GM12891 (cell line): ENCODE data around the gene ENOX1.
A peak's percentile ranks its signal among the peaks of the same experiment; 100 is the strongest.

ENCODE experiments used
- DNase-seq: peaks from one replicate; pipeline ENCODE4 v3.0.0; 2011; ENCODE audit warnings: low spot score; ENCODE audit not compliant: insufficient read length
- FAIRE-seq: peaks from 2 replicates; lab custom pipeline; 2011; peaks lifted over from hg19 to GRCh38; lab: Jason Lieb, UNC
- PAX5 ChIP-seq: IDR thresholded peaks from 2 replicates; pipeline ENCODE4 v1.6.1; 2011; ENCODE audit warnings: low read length, moderate library complexity, mild to moderate bottlenecking; ENCODE audit not compliant: insufficient read depth, severe bottlenecking
- POLR2A ChIP-seq: IDR thresholded peaks from 2 replicates; pipeline ENCODE4 v1.6.1; 2011; ENCODE audit warnings: low read depth, low read length, control low read depth
- POLR2AphosphoS5 ChIP-seq: IDR thresholded peaks from 2 replicates; pipeline ENCODE4 v1.6.1; 2011; ENCODE audit warnings: low read depth, low read length, control low read depth
- POU2F2 ChIP-seq: IDR thresholded peaks from 2 replicates; pipeline ENCODE4 v1.6.1; 2011; ENCODE audit warnings: low read depth, mild to moderate bottlenecking, control low read depth, low read length, moderate library complexity
- SPI1 ChIP-seq: IDR thresholded peaks from 2 replicates; pipeline ENCODE4 v1.6.1; 2011; ENCODE audit warnings: low read depth, low read length, control low read depth
- TAF1 ChIP-seq: IDR thresholded peaks from 2 replicates; pipeline ENCODE4 v1.6.1; 2011; ENCODE audit warnings: low read depth, low read length, control low read depth

The ENOX1 gene

DNA sequence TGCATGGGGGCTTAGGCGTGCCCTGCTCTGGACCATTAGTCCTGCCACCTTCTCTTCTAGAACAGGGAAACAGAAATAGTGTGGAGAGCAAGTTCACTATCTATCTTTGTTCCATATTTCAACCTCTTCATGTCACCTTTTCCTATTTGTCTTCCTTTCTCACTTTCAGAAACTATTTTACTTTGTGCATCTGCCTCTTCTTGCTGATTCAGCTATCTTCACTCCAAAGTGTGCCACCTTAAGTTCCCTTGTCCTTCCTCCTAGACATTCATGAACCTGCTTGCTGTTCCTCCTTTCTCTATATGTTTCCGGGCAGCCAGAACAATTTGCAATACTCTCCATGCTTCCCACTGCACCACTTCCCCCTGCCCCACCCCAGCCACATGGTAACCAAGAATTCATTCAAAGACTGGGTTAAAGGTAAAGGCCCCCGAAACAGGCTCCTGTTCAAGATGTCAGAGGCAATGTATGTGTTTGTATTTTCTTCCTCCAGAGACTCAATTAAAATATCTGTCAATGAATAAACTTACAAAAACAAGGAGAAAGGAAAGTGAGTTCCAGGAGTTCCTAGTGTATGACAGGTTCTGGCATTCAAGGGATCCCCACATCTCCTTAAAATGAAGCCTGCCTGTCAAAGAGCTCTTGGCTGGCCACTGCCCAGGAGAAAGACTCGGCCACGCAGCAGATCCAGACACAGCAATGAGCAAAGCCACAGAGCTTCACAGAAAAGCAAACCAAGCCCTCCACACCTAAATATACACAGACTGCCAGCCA lies 495.3 kb downstream of the ENOX1 start:
- DNase-seq, result no peak
- no peak for FAIRE-seq
- no peak for TF ChIP-seq TAF1
- TF ChIP-seq SPI1, result no peak
- TF ChIP-seq POU2F2, result no peak
- no peak for TF ChIP-seq POLR2A
- no peak for TF ChIP-seq POLR2AphosphoS5
- no peak for TF ChIP-seq PAX5

DNA sequence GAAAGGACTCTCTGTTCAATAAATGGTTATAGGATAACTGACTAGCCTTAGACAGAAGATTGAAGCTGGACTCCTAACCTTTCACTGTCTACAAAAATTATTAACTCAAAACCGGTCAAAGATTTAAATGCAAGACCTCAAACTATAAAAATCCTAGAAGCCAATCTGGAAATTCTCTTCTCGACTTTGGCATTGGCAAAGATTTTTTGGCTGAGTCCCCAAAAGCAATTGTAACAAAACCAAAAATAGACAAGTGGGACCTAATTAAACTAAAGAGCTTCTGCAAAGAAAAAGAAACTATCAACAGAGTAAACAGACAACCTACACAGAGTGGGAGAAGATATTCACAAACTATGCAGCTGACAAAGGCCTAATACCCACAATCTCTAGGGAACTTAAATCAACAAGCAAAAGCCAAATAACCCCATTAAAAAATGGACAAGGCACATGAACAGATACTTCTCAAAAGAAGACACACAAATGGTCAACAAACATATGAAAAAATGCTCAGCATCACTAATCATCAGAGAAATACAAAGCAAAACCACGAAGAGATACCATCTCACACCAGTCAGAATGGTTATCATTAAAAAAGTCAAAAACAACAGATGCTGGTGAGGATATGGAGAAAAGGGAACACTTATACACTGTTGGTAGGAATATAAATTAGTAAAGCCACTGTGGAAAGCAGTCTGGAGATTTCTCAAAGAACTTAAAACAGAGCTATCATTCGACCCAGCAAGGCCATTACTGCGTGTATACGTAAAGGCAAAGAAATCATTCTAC lies 497.1 kb downstream of the ENOX1 start:
- TF ChIP-seq POLR2A (no peak), POU2F2 (no peak), TAF1 (no peak), POLR2AphosphoS5 (no peak), PAX5 (no peak), SPI1 (no peak)
- no peak for FAIRE-seq
- no peak for DNase-seq

DNA sequence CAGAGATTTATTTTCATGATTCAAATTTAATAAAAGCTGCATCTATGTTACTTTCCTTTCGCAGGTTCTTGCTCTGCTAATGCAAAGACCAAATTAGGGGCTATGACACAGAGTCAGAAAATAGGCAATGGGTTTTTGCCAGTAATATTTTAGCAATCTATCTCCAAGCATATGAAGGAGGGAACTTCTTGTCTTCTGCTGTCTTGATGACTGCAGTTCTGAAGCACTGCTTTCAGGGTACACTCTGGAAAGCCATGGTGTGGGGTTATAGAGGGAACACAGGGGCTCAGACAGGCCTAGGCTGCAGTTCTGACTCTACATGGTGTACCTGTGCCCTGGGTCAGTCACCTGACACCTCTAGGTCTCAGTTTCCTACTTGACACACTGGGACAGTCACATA lies 500.0 kb downstream of the ENOX1 start:
- DNase-seq, result no peak
- TF ChIP-seq POU2F2 (no peak), SPI1 (no peak), TAF1 (no peak), PAX5 (no peak), POLR2A (no peak), POLR2AphosphoS5 (no peak)
- no peak for FAIRE-seq

DNA sequence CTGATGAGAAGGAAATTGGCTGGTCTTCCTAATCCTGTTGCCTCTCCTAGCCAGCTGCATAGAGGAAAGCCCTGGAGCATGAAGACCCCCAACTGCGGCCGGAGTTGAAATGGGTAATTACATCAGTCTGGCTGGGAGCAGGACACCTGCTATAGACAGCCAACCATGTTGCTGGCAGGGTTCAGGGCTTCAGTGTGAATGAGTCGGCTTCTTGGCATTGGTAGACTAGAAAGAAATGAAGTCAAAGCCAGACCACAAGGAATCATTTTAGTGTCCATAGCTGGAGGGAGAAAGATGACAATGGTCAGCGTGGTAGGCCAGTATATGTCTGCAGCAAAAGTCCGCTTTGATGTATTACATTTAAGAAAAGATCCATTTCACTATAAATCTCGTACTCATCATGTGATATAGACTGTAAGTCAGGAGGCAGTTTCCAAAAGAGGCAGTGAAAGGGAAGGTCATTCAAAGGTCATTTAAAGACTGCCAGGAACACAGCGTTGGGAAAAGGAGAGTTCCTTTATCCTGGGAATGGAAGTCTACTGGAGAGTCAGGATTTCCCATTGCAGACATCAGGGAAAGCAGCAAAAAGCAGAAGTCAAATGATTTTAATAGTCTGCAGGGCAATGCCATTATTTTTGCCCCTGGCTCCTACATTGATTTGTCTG lies 500.7 kb downstream of the ENOX1 start:
- DNase-seq (no peak), FAIRE-seq (no peak)
- peak; percentile 23; the same call in 1 of the 2 replicates for TF ChIP-seq SPI1
- TF ChIP-seq POU2F2, result no peak

DNA sequence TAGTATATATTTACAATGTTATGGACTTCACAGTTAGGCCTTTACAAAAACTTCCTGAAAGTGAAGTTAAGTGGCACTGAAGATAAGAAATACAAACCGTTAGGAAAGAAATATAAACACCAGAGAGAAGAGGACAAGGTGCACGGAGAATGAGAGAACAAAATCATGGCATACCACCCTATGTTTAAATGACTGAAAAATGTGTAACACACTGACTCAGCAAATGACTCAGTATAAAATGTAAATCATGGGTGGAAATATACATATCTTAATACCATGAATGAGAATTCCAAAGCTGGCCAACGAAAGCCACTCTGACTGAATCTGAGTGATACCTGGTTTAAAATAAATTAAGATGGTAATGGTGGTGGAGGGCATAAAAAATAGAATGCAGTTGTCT lies 502.6 kb downstream of the ENOX1 start:
- FAIRE-seq (no peak), DNase-seq (no peak)
- TF ChIP-seq POLR2AphosphoS5, result no peak
- no peak for TF ChIP-seq POU2F2
- TF ChIP-seq POLR2A, result no peak
- TF ChIP-seq SPI1, result no peak
- no peak for TF ChIP-seq TAF1
- TF ChIP-seq PAX5, result no peak

DNA sequence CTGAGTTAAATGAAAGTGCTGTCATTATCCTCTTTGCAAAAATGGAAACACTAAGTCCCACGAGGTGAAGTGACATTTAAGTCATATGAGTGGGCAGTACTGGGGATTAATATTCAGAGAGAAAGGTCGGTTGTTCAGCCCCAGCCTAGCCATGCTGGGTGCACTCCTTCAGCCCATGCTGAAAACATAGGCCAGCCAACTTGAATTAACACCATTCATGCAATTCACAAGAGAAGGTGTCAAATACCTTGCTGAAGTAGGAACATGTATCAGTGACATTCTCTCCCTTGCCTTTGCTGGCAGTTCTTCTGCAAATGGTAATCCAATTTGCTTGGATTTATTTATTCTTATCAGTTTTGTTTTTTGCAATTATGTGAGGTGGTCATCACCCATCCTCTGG lies 507.1 kb downstream of the ENOX1 start:
- FAIRE-seq (no peak), DNase-seq (no peak)
- TF ChIP-seq POU2F2 (no peak), SPI1 (no peak), POLR2A (no peak), TAF1 (no peak), PAX5 (no peak), POLR2AphosphoS5 (no peak)

DNA sequence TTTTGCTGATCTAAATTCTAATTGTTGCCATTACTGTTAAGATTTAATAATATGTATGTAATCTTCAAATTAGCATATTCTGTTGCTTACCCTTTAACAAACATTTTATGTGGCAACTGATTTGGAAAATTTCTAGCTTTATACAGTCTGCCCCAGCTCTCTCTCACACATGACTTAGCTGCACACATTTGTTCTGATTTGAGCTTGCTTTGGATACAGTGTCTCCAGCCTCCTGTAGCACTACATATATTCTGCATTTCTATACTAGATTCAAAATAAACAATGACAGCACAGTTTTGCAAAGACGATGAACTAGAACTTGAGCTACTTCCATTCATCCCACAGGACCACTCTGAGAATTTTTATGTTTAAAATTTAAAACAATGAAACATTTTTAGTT lies 508.6 kb downstream of the ENOX1 start:
- TF ChIP-seq SPI1 (no peak), POU2F2 (no peak), PAX5 (no peak), POLR2A (no peak), POLR2AphosphoS5 (no peak), TAF1 (no peak)
- FAIRE-seq (no peak), DNase-seq (no peak)

DNA sequence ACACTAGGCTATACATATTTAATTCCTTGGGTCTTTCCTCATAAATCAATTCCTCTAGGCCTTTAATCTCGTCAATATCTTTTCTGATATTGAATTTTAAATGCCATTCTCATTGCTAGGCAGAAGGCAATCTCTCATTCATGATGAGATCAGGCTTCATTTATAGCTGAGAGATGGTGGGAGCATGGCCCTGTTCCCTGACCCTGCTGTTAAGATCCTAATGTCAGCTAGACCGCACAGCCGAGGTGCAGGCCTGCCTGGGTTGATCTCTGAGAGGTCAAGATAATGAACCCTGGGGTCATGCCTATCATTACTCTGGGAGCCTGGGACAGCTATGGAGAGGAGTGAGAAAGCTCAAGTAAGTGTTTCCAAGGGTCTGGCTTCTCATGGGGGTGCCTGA lies 509.6 kb downstream of the ENOX1 start:
- TF ChIP-seq POLR2AphosphoS5, result no peak
- TF ChIP-seq TAF1, result no peak
- DNase-seq, result no peak
- no peak for FAIRE-seq

DNA sequence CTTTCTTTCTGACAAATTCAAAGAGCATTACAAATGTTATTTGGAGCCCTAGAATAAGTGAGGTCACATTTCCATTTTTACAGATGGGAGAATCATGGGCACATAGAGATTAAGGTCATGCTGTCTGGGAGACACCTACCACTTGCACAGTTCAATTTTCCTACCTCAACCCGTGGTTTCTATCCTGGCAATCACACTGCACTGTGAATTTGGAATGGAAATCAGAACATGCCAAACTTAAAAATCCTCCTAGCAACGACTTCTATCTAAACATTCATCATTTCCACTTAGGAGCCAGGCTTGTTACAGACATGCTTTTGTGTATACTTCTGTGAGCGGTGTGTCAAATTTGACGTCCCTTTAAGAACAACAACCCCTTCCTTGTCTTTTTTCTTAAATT lies 511.9 kb downstream of the ENOX1 start:
- TF ChIP-seq POLR2AphosphoS5, result no peak
- TF ChIP-seq SPI1, result no peak
- no peak for TF ChIP-seq PAX5
- no peak for TF ChIP-seq POLR2A
- no peak for TF ChIP-seq POU2F2
- no peak for TF ChIP-seq TAF1
- DNase-seq, result no peak
- no peak for FAIRE-seq
